ENCODE results near the gene KATNBL1. TPM values are rescaled to one million over a fixed set of nuclear protein-coding genes. Genes with fewer than 3 reads are reported as not detected.
"Not testable (repeated sequence)": the region's sequence is repeated elsewhere in the genome, so short reads cannot be mapped to it uniquely, and the experiment has no call there.

Gene KATNBL1
- total and polyA plus RNA-seq, 3 experiments from 2014 or later: 29.0 to 43.8 (median 42.2) TPM

DNA sequence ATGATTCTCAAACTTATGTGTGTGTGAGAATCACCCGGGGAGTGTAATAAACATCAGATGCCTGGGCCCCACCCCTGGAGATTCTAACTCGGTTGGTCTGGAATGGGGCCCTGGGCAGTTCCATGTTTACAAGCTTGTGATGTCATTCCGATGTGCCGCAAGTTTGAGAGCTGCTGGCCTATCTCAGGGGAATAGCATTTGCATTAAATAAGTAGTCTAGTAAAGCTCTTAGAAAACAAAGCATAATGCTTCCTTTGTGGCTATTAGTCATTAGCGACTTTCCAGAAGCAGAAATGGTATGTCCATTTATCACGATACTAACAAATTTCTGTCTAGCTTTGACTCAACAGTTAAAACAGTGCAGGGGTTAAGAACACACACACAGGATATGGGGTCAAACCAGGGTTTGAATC is 87.1 kb downstream of the KATNBL1 start:
- H3K27ac Mint-ChIP-seq: no peak overlapping the region
- POLR2A ChIA-PET: no interaction called here
- H3K36me3 Mint-ChIP-seq: no peaks in the 10 kb centered on the region

DNA sequence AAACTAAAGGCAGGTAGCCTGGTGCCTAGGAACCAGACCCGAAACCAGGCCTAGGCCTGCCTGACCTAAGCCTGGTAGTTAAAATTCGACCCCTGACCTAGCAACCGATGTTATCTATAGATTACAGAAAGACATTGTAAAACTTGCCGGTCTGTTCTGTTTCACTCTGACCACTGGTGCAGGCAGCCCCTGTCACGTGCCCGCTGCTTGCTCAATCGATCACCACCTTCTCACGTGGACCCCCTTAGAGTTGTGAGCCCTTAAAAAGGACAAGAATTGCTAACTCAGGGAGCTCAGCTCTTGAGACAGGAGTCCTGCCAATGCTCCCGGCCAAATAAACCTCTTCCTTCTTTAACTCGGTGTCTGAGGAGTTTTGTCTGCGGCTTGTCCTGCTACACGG is 88.1 kb downstream of the KATNBL1 start:
- H3K36me3 Mint-ChIP-seq; DNase-seq; POLR2A ChIA-PET; H3K4me1 ChIP-seq (ENCODE audit: insufficient read depth, low read length); H3K4me1 Mint-ChIP-seq; H3K27ac Mint-ChIP-seq; H3K4me3 ChIP-seq (ENCODE audit: low read length); H3K9me3 ChIP-seq (ENCODE audit: low read length); CTCF ChIA-PET; H3K4me3 Mint-ChIP-seq; H3K9me3 Mint-ChIP-seq; H3K27ac ChIP-seq (ENCODE audit: low read depth, low read length); H3K36me3 ChIP-seq (ENCODE audit: insufficient read depth, low read length); H3K27me3 ChIP-seq (ENCODE audit: insufficient read depth, low read length, poor library complexity, severe bottlenecking): not testable (repeated sequence)
- peaks cover 13 to 27% of the 10 kb centered on the region in 2 donors for H3K27me3 Mint-ChIP-seq

More for the DNA sequence above, 87.1 kb downstream of the KATNBL1 start:
- H3K4me1 ChIP-seq (ENCODE audit: insufficient read depth, low read length): no peaks in the 10 kb centered on the region
- H3K9me3 Mint-ChIP-seq: no peaks in the 10 kb centered on the region
- DNase-seq: no peak
- CTCF ChIA-PET: no interaction called here
- H3K36me3 ChIP-seq (ENCODE audit: insufficient read depth, low read length): no peaks in the 10 kb centered on the region
- H3K27ac ChIP-seq (ENCODE audit: low read depth, low read length): no peak overlapping the region
- no peaks in the 10 kb centered on the region for H3K27me3 ChIP-seq (ENCODE audit: insufficient read depth, low read length, poor library complexity, severe bottlenecking)
- no peak overlapping the region for H3K4me3 Mint-ChIP-seq
- no peaks in the 10 kb centered on the region for H3K4me1 Mint-ChIP-seq
- H3K9me3 ChIP-seq (ENCODE audit: low read length): no peaks in the 10 kb centered on the region
- no peak overlapping the region for H3K4me3 ChIP-seq (ENCODE audit: low read length)
- peaks cover 7 to 20% of the 10 kb centered on the region in 2 donors for H3K27me3 Mint-ChIP-seq

DNA sequence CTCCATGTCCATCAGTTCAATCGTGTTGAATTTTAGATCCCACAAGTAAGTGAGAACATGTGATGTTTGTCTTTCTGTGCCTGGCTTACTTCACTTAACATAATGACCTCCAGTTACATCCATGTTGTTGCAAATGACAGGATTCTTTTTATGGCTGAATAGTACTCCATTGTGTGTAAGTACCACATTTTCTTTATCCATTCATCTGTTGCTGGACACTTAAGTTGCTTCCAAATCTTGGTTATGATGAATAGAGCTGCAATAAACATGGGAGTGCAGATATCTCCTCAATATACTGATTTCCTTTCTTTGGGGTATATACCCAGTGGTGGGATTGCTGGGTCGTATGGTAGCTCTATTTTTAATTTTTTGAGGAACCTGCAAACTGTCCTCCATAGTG is 89.5 kb downstream of the KATNBL1 start:
- H3K27me3 Mint-ChIP-seq: peaks cover 11 to 33% of the 10 kb centered on the region in 2 donors
- H3K27me3 ChIP-seq (ENCODE audit: insufficient read depth, low read length, poor library complexity, severe bottlenecking); H3K36me3 ChIP-seq (ENCODE audit: insufficient read depth, low read length); H3K9me3 Mint-ChIP-seq; H3K27ac ChIP-seq (ENCODE audit: low read depth, low read length); H3K4me3 Mint-ChIP-seq; DNase-seq; H3K4me1 Mint-ChIP-seq; POLR2A ChIA-PET; H3K27ac Mint-ChIP-seq; CTCF ChIA-PET; H3K4me1 ChIP-seq (ENCODE audit: insufficient read depth, low read length); H3K9me3 ChIP-seq (ENCODE audit: low read length); H3K36me3 Mint-ChIP-seq; H3K4me3 ChIP-seq (ENCODE audit: low read length): not testable (repeated sequence)

DNA sequence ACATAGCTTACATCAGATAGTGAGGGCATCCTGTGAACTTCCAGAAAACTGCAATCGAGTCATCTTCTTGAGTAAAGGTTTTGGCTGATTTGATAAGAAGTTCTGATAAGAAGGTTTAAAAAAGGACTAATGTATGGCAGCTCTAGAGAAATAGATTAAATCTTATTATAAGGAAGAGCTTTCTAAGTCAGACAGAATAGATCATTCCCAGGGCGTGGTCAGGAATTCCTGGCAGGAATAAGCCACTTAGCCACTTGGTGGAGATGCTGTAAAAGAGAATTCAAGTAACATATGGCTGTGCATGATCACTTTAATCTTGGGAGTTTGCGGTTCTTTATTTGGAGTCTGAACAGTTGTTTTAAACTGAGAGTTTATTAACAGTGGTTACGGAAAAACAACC is 90.6 kb downstream of the KATNBL1 start:
- H3K27ac Mint-ChIP-seq: no peak overlapping the region
- H3K9me3 ChIP-seq (ENCODE audit: low read length): no peaks in the 10 kb centered on the region
- no peaks in the 10 kb centered on the region for H3K9me3 Mint-ChIP-seq
- H3K4me1 Mint-ChIP-seq: no peaks in the 10 kb centered on the region
- peak overlapping the region in 1 of 7 donors; percentile 15 for H3K4me3 Mint-ChIP-seq
- H3K27me3 Mint-ChIP-seq: peaks cover 15 to 42% of the 10 kb centered on the region in 2 donors
- no peak for DNase-seq
- H3K27me3 ChIP-seq (ENCODE audit: insufficient read depth, low read length, poor library complexity, severe bottlenecking): no peaks in the 10 kb centered on the region
- H3K4me1 ChIP-seq (ENCODE audit: insufficient read depth, low read length): no peaks in the 10 kb centered on the region
- ChIA-PET CTCF (interaction anchor here (1.4 kb wide), 1 partner anchor 9 kb away, joined by 4 read pairs; no protein-coding TSS in a partner anchor), POLR2A (interaction anchor here (0.6 kb wide), 1 partner anchor 387 kb away, joined by 3 read pairs; no protein-coding TSS in a partner anchor)
- no peak overlapping the region for H3K4me3 ChIP-seq (ENCODE audit: low read length)
- H3K27ac ChIP-seq (ENCODE audit: low read depth, low read length): no peak overlapping the region
- no peaks in the 10 kb centered on the region for H3K36me3 ChIP-seq (ENCODE audit: insufficient read depth, low read length)
- H3K36me3 Mint-ChIP-seq: no peaks in the 10 kb centered on the region

DNA sequence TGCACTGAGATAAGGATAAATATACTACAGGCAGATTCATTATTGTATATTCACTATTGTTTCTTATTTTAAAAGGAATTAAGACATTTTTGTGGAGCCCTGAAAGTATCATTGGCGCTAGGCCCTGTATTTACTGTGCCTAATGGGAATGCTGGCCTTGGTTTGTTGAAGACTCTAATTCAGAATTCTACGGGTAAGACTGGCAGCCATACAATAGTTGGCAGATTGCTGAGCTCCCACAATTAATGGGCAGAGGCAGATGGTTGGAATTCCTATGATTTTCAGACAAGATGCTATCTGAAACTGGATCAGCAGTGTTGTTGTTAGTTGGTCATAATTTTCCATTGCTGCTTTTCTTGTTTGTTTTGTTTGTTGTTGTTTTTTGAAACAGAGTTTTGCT is 93.3 kb downstream of the KATNBL1 start:
- H3K27ac ChIP-seq (ENCODE audit: low read depth, low read length): no peak overlapping the region
- no peaks in the 10 kb centered on the region for H3K36me3 ChIP-seq (ENCODE audit: insufficient read depth, low read length)
- H3K27me3 ChIP-seq (ENCODE audit: insufficient read depth, low read length, poor library complexity, severe bottlenecking): no peaks in the 10 kb centered on the region
- Mint-ChIP-seq H3K9me3 (no peaks in the 10 kb centered on the region), H3K4me3 (no peak overlapping the region), H3K36me3 (no peaks in the 10 kb centered on the region), H3K27me3 (peaks cover 21 to 46% of the 10 kb centered on the region in 2 donors), H3K27ac (no peak overlapping the region), H3K4me1 (no peaks in the 10 kb centered on the region)
- H3K9me3 ChIP-seq (ENCODE audit: low read length): no peaks in the 10 kb centered on the region
- H3K4me3 ChIP-seq (ENCODE audit: low read length): no peak overlapping the region
- ChIA-PET POLR2A (no interaction called here), CTCF (no interaction called here)
- H3K4me1 ChIP-seq (ENCODE audit: insufficient read depth, low read length): no peaks in the 10 kb centered on the region
- DNase-seq: no peak

DNA sequence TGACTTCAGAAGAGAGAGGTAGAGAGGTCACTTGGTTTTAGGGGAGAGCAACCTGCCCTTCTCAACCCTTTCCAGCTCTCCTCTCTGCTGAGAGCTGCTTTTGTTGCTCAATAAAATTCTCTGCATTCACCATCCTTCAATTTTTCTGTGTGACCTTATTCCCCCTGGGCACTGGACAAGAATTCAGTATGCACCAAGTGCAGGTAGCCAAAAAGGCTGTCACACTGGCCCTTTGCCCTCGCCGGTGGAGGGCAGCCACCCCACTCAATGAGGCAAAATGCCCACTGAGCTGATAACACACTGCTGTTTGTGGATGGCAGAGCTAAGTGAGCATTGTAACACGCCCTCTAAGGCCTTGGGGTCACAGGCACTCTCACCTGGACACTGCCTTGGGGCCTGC is 95.2 kb downstream of the KATNBL1 start:
- Histone ChIP-seq H3K36me3 (ENCODE audit: insufficient read depth, low read length) (no peaks in the 10 kb centered on the region), H3K4me1 (ENCODE audit: insufficient read depth, low read length) (no peaks in the 10 kb centered on the region), H3K27me3 (ENCODE audit: insufficient read depth, low read length, poor library complexity, severe bottlenecking) (no peaks in the 10 kb centered on the region), H3K4me3 (ENCODE audit: low read length) (no peak overlapping the region), H3K9me3 (ENCODE audit: low read length) (no peaks in the 10 kb centered on the region), H3K27ac (ENCODE audit: low read depth, low read length) (no peak overlapping the region)
- Mint-ChIP-seq H3K27me3 (peaks cover 24 to 39% of the 10 kb centered on the region in 2 donors), H3K27ac (no peak overlapping the region), H3K9me3 (no peaks in the 10 kb centered on the region), H3K4me3 (no peak overlapping the region), H3K4me1 (no peaks in the 10 kb centered on the region), H3K36me3 (no peaks in the 10 kb centered on the region)
- DNase-seq: no peak
- CTCF ChIA-PET: no interaction called here
- POLR2A ChIA-PET: no interaction called here

DNA sequence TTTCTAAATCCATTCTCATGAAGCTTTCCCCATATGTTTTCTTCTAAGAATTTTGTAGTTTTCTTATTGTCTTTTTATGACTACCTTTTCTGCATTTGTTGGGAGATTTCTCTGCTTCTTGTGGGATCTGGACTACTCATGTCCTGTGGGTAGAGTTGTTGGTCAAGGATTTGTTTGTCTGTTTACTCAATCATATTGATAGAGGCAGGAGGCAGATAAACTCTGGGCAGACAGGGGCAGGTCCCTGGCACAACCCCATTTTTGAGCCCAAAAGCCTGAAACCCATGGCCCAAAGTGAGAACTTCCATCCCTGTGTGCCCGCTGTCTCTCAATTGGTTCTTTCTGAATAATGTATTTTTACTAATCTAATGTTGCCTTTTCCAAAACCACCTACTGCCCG is 95.7 kb downstream of the KATNBL1 start:
- H3K27me3 ChIP-seq (ENCODE audit: insufficient read depth, low read length, poor library complexity, severe bottlenecking): no peaks in the 10 kb centered on the region
- no peaks in the 10 kb centered on the region for H3K36me3 Mint-ChIP-seq
- no peak overlapping the region for H3K27ac Mint-ChIP-seq
- no peaks in the 10 kb centered on the region for H3K9me3 ChIP-seq (ENCODE audit: low read length)
- H3K4me3 Mint-ChIP-seq: no peak overlapping the region
- no peak for DNase-seq
- H3K27me3 Mint-ChIP-seq: peaks cover 24 to 35% of the 10 kb centered on the region in 2 donors
- no peaks in the 10 kb centered on the region for H3K4me1 Mint-ChIP-seq
- H3K27ac ChIP-seq (ENCODE audit: low read depth, low read length): no peak overlapping the region
- no peaks in the 10 kb centered on the region for H3K36me3 ChIP-seq (ENCODE audit: insufficient read depth, low read length)
- POLR2A ChIA-PET: no interaction called here
- H3K4me1 ChIP-seq (ENCODE audit: insufficient read depth, low read length): no peaks in the 10 kb centered on the region
- H3K9me3 Mint-ChIP-seq: no peaks in the 10 kb centered on the region
- H3K4me3 ChIP-seq (ENCODE audit: low read length): no peak overlapping the region
- CTCF ChIA-PET: interaction anchor here (1.4 kb wide), 1 partner anchor 96 kb away, joined by 3 read pairs; the partner anchor contains the start of gene KATNBL1

DNA sequence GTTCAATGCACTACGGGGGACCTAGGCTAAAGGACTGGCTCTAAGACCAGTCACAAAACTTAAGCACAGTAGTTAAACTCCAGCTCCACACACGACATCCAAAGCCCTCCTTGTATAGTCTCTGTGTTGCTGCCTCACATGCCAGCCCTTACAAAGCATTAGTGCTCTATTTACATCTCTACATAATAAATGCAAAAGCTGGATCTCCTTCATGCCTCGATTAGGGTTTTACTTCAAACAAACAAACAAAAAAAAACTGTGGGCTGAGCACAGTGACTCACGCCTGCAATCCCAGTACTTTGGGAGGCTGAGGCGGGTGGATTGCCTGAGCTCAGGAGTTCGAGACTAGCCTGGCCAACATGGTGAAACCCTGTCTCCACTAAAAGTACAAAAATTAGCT is 98.4 kb downstream of the KATNBL1 start:
- H3K4me3 ChIP-seq (ENCODE audit: low read length): no peak overlapping the region
- Mint-ChIP-seq H3K36me3 (peaks cover 0 to under 1% (median under 1%) of the 10 kb centered on the region in 3 donors), H3K27me3 (peaks cover 14 to 16% of the 10 kb centered on the region in 2 donors), H3K9me3 (no peaks in the 10 kb centered on the region), H3K4me1 (no peaks in the 10 kb centered on the region), H3K4me3 (no peak overlapping the region), H3K27ac (peak overlapping the region in 1 of 8 donors; percentile 74)
- ChIA-PET POLR2A (no interaction called here), CTCF (no interaction called here)
- no peaks in the 10 kb centered on the region for H3K27me3 ChIP-seq (ENCODE audit: insufficient read depth, low read length, poor library complexity, severe bottlenecking)
- H3K36me3 ChIP-seq (ENCODE audit: insufficient read depth, low read length): no peaks in the 10 kb centered on the region
- no peaks in the 10 kb centered on the region for H3K4me1 ChIP-seq (ENCODE audit: insufficient read depth, low read length)
- DNase-seq: no peak
- H3K27ac ChIP-seq (ENCODE audit: low read depth, low read length): no peak overlapping the region
- no peaks in the 10 kb centered on the region for H3K9me3 ChIP-seq (ENCODE audit: low read length)
